Endothelial cell of umbilical vein (primary cell): ENCODE data around the gene MAPKAP1. TPM values are rescaled to one million over a fixed set of nuclear protein-coding genes. Genes with fewer than 3 reads are reported as not detected.

ENCODE experiments used
- BruUV-seq: library from RNA; stranded (reverse); fragments of 400-500 nt; replicated peaks from 2 replicates; lab custom pipeline; 2021; lab: Mats Ljungman, UMichigan
- CTCF ChIA-PET: fragments of 300-600, 350-600 bp; sonication (Branson Sonifier 250); formaldehyde crosslinking; loops from one replicate; lab custom pipeline; 2021; ENCODE audit warnings: antibody characterized with exemption, inconsistent platforms; lab: Charles Lee
- POLR2A ChIA-PET: fragments of 300-600, 350-600 bp; sonication (Branson Sonifier 250); formaldehyde crosslinking; loops from one replicate; lab custom pipeline; 2021; ENCODE audit warnings: antibody characterized with exemption, inconsistent platforms; lab: Charles Lee
- DNase-seq: peaks from one replicate; pipeline ENCODE4 v3.0.0-alpha.2; 2011; ENCODE audit warnings: low read depth, low spot score
- FAIRE-seq: peaks from 2 replicates; lab custom pipeline; 2011; peaks lifted over from hg19 to GRCh38; lab: Jason Lieb, UNC
- H2AFZ ChIP-seq: 2 replicates; pipeline ENCODE4 v1.6.0; 2012; ENCODE audit warnings: low read depth, low read length, control low read depth, inconsistent platforms
- H3K27ac ChIP-seq: 2 replicates; pipeline ENCODE4 v1.5.1; 2011; ENCODE audit warnings: low read depth, mild to moderate bottlenecking, control low read depth, low read length, moderate library complexity; ENCODE audit not compliant: insufficient read depth
- H3K27me3 ChIP-seq, 2 experiments: 2 replicates each; pipeline versions ENCODE4 v1.6.0 to v1.6.1; 2011; ENCODE audit warnings: low read length in 2 of 2, mixed read lengths in 1 of 2; ENCODE audit not compliant: control insufficient read depth in 2 of 2, insufficient read depth in 2 of 2
- H3K36me3 ChIP-seq, 2 experiments: 2 replicates in 1 of 2; 3 replicates in 1 of 2; pipeline ENCODE4 v1.5.1; 2011; ENCODE audit warnings: low read length in 2 of 2, mild to moderate bottlenecking in 1 of 2, moderate library complexity in 1 of 2; ENCODE audit not compliant: control insufficient read depth in 2 of 2, insufficient read depth in 2 of 2; ENCODE audit errors: extremely low read depth in 1 of 2
- H3K4me1 ChIP-seq: 3 replicates; pipeline ENCODE4 v1.5.1; 2011; ENCODE audit warnings: mild to moderate bottlenecking, low read length; ENCODE audit not compliant: control insufficient read depth, insufficient read depth; ENCODE audit errors: extremely low read depth
- H3K4me2 ChIP-seq: 2 replicates; pipeline ENCODE4 v1.6.1; 2011; ENCODE audit warnings: low read length, control low read depth, mixed read lengths; ENCODE audit not compliant: insufficient read depth
- H3K4me3 ChIP-seq, 3 experiments: fragments of 200-600 bp in 1 of 3; sonication (generic), shearing (Covaris generic) in 1 of 3; replicated peaks in 1 of 3; 2 replicates each; pipeline ENCODE4 v1.5.1; 2011 to 2016; ENCODE audit warnings: control low read depth in 3 of 3, low read length in 3 of 3, mild to moderate bottlenecking in 2 of 3, inconsistent platforms in 1 of 3, low read depth in 1 of 3, moderate library complexity in 1 of 3; ENCODE audit not compliant: insufficient read depth in 1 of 3
- H3K79me2 ChIP-seq: 2 replicates; pipeline ENCODE4 v1.6.0; 2012; ENCODE audit warnings: low read length, inconsistent platforms; ENCODE audit not compliant: control insufficient read depth, insufficient read depth
- H3K9ac ChIP-seq: replicated peaks from 2 replicates; pipeline ENCODE3; 2011; ENCODE audit warnings: low read length, control low read depth; ENCODE audit not compliant: insufficient read depth; ENCODE audit errors: extremely low read depth
- H3K9me1 ChIP-seq: replicated peaks from 3 replicates; pipeline ENCODE4 v1.6.0; 2011; ENCODE audit warnings: mild to moderate bottlenecking, low read length; ENCODE audit not compliant: control insufficient read depth, insufficient read depth; ENCODE audit errors: extremely low read depth
- H3K9me3 ChIP-seq: replicated peaks from 2 replicates; pipeline ENCODE4 v1.5.1; 2012; ENCODE audit warnings: low read length, inconsistent platforms; ENCODE audit not compliant: control insufficient read depth, insufficient read depth
- H4K20me1 ChIP-seq: replicated peaks from 2 replicates; pipeline ENCODE3; 2011; ENCODE audit warnings: mild to moderate bottlenecking, low read length; ENCODE audit not compliant: control insufficient read depth, insufficient read depth; ENCODE audit errors: extremely low read depth
- EZH2 ChIP-seq: IDR thresholded peaks from 2 replicates; pipeline ENCODE4 v1.6.1; 2012; ENCODE audit warnings: borderline replicate concordance, low read depth, mild to moderate bottlenecking, moderate library complexity, low read length, inconsistent platforms; ENCODE audit not compliant: severe bottlenecking
- FOS ChIP-seq: IDR thresholded peaks from 2 replicates; pipeline ENCODE4 v1.6.1; 2011; ENCODE audit warnings: mild to moderate bottlenecking, low read length, moderate library complexity, borderline replicate concordance; ENCODE audit not compliant: insufficient read depth
- GATA2 ChIP-seq: IDR thresholded peaks from 2 replicates; pipeline ENCODE4 v1.7.0; 2011; ENCODE audit warnings: low read depth, mild to moderate bottlenecking, moderate library complexity, mixed read lengths, low read length; ENCODE audit not compliant: insufficient read length, insufficient read depth
- JUN ChIP-seq: IDR thresholded peaks from 2 replicates; pipeline ENCODE4 v1.6.1; 2011; ENCODE audit warnings: borderline replicate concordance, low read depth; ENCODE audit not compliant: insufficient read length, insufficient read depth
- MYC ChIP-seq: IDR thresholded peaks from one replicate; pipeline ENCODE4 v1.6.1; 2011; ENCODE audit warnings: mild to moderate bottlenecking, low read depth, low read length
- POLR2A ChIP-seq: IDR thresholded peaks from 2 replicates; pipeline ENCODE4 v1.6.1; 2012; ENCODE audit warnings: low read depth, mild to moderate bottlenecking, control low read depth, low read length
- POLR2AphosphoS5 ChIP-seq: IDR thresholded peaks from 2 replicates; pipeline ENCODE4 v1.6.1; 2012; ENCODE audit warnings: low read depth, mild to moderate bottlenecking, control low read depth, low read length, moderate library complexity; ENCODE audit not compliant: insufficient read depth
- dilution Hi-C: fragments of 300-500 bp; cut with MboI; formaldehyde crosslinking; loops from one replicate; pipeline ENCODE4 v1.15.0; 2019; ENCODE audit warnings: low sequenced_read_pairs; ENCODE audit not compliant: extremely low pct_ligation_motif_present
- intact Hi-C: fragments of 100-400 bp; cut with micrococcal nuclease; formaldehyde crosslinking; loops from one replicate; pipeline ENCODE4 v1.10.0; 2022
- polyA plus RNA-seq, 4 experiments: library from polyadenylated mRNA; depleted of rRNA in 3 of 4; stranded (reverse) in 3 of 4; unstranded in 1 of 4; fragments of >200 nt; gene quantifications; 2 replicates each; pipeline versions ENCODE4 v1.2.1 to v1.2.3, GENCODE V29; 2011 to 2012; ENCODE audit warnings: missing spikeins in 1 of 4
- total RNA-seq: library from RNA; stranded (reverse); gene quantifications from 2 replicates; pipeline ENCODE4 v1.2.3, GENCODE V29; 2021
- TF ChIP-seq, protein P1 (sequence below), 2 donors: IDR thresholded peaks; 1 replicate in 1 of 2; 2 replicates in 1 of 2; pipeline ENCODE4 v1.5.1; 2011; ENCODE audit warnings: low read length in 2 of 2, mild to moderate bottlenecking in 2 of 2, moderate library complexity in 2 of 2, control low read depth in 1 of 2, inconsistent platforms in 1 of 2, low read depth in 1 of 2; ENCODE audit not compliant: insufficient read depth in 1 of 2; ENCODE audit errors: extremely low read depth in 1 of 2
- TF ChIP-seq, protein P2 (sequence below): IDR thresholded peaks from 2 replicates; pipeline ENCODE4 v1.6.1; 2011; ENCODE audit not compliant: insufficient read depth, insufficient read length

MAPKAP1 gene
- total and polyA plus RNA-seq, 2 donors (not counting 3 experiments of a cell fraction or from before 2014, with no cell fraction given) = 61.9 to 99.1 TPM

- no peak overlapping the region for H3K4me2 ChIP-seq
- no TSS peak for BruUV-seq
- CTCF ChIA-PET = interaction anchor here (1.3 kb wide), 1 partner anchor 37 kb away, joined by 3 read pairs; no protein-coding TSS in a partner anchor
- no peaks in the 10 kb centered on the region for H4K20me1 ChIP-seq
- POLR2A ChIA-PET = no interaction called here
- dilution Hi-C loops = no loop called here
- H3K27ac ChIP-seq = no peak overlapping the region
- no peaks in the 10 kb centered on the region for H3K79me2 ChIP-seq
- no peak overlapping the region for H2AFZ ChIP-seq
- peaks cover 0 to 3% of the 10 kb centered on the region in 2 experiments for H3K36me3 ChIP-seq
- intact Hi-C loops = no loop called here
- H3K9ac ChIP-seq = no peak overlapping the region
- H3K4me3 ChIP-seq = no peak overlapping the region
- no peak for TF ChIP-seq FOS
- no peak for TF ChIP-seq POLR2A
- no peak for TF ChIP-seq EZH2
- TF ChIP-seq, protein P1, sequence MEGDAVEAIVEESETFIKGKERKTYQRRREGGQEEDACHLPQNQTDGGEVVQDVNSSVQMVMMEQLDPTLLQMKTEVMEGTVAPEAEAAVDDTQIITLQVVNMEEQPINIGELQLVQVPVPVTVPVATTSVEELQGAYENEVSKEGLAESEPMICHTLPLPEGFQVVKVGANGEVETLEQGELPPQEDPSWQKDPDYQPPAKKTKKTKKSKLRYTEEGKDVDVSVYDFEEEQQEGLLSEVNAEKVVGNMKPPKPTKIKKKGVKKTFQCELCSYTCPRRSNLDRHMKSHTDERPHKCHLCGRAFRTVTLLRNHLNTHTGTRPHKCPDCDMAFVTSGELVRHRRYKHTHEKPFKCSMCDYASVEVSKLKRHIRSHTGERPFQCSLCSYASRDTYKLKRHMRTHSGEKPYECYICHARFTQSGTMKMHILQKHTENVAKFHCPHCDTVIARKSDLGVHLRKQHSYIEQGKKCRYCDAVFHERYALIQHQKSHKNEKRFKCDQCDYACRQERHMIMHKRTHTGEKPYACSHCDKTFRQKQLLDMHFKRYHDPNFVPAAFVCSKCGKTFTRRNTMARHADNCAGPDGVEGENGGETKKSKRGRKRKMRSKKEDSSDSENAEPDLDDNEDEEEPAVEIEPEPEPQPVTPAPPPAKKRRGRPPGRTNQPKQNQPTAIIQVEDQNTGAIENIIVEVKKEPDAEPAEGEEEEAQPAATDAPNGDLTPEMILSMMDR (IDR thresholded peaks at IDR 0.05; ENCODE audit: extremely low read depth in 1 of 2, insufficient read depth in 1 of 2, low read depth in 1 of 2, low read length in 2 of 2) = no peak
- no peak for TF ChIP-seq GATA2
- no peak for TF ChIP-seq POLR2AphosphoS5
- TF ChIP-seq MYC = no peak
- TF ChIP-seq JUN = no peak
- TF ChIP-seq, protein P2, sequence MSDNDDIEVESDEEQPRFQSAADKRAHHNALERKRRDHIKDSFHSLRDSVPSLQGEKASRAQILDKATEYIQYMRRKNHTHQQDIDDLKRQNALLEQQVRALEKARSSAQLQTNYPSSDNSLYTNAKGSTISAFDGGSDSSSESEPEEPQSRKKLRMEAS = no peak
- no peak for FAIRE-seq
- H3K27me3 ChIP-seq = no peaks in the 10 kb centered on the region
- DNase-seq = no peak
- no peaks in the 10 kb centered on the region for H3K9me3 ChIP-seq
- H3K4me1 ChIP-seq = peaks cover 2% of the 10 kb centered on the region
- H3K9me1 ChIP-seq = no peaks in the 10 kb centered on the region
These were observed 262.0 kb downstream of the MAPKAP1 start for GRCh38 chr9:125444956-125445506.
